Measurements from ENCODE around the gene TECRL. TPM values are rescaled to one million over a fixed set of nuclear protein-coding genes. Genes with fewer than 3 reads are reported as not detected.

TECRL gene
- total and polyA plus RNA-seq, 7 donors: 5.0 to 65.0 (median 47.9) TPM

- ATAC-seq: no peak
- no peaks in the 10 kb centered on the region for H3K4me1 ChIP-seq
- TF ChIP-seq CTCF (IDR thresholded peaks at IDR 0.05): no peak
- H3K27me3 ChIP-seq (ENCODE audit: insufficient read depth in 3 of 3, low read length in 2 of 3): no peaks in the 10 kb centered on the region
- H3K36me3 ChIP-seq (ENCODE audit: insufficient read depth in 1 of 2, low read depth in 1 of 2): no peaks in the 10 kb centered on the region
- WGBS, 3 donors: 83 to 92% (median 87%) methylated on average over 1 of the region's 1 CpG
- no peaks in the 10 kb centered on the region for H3K9me3 ChIP-seq
- DNase-seq: no peak
- intact Hi-C loops (cut with DNase I): no loop called here
- H3K4me3 ChIP-seq: no peak overlapping the region
- no peak overlapping the region for H3K27ac ChIP-seq
These were observed 21.0 kb downstream of the TECRL start for GRCh38 chr4:64388252-64388651.

GRCh38 chr4:64385220-64385619 is 24.0 kb downstream of the TECRL start:
- intact Hi-C loops (cut with DNase I): no loop called here
- Histone ChIP-seq H3K27me3 (ENCODE audit: insufficient read depth in 3 of 3, low read length in 2 of 3) (no peaks in the 10 kb centered on the region), H3K4me1 (no peaks in the 10 kb centered on the region), H3K36me3 (ENCODE audit: insufficient read depth in 1 of 2, low read depth in 1 of 2) (no peaks in the 10 kb centered on the region), H3K9me3 (no peaks in the 10 kb centered on the region), H3K27ac (no peak overlapping the region), H3K4me3 (no peak overlapping the region)
- TF ChIP-seq CTCF (IDR thresholded peaks at IDR 0.05): no peak
- WGBS, 3 donors: 50 to 72% (median 63%) methylated on average over 1 of the region's 1 CpG
- DNase-seq: peak in 1 of 2 donors; percentile 30
- ATAC-seq: peak in 1 of 4 donors; percentile 46

GRCh38 chr4:64384237-64385203 is 24.7 kb downstream of the TECRL start:
- DNase-seq: peak in 1 of 2 donors; percentile 31
- Histone ChIP-seq H3K27me3 (ENCODE audit: insufficient read depth in 3 of 3, low read length in 2 of 3) (no peaks in the 10 kb centered on the region), H3K4me1 (no peaks in the 10 kb centered on the region), H3K9me3 (no peaks in the 10 kb centered on the region), H3K27ac (no peak overlapping the region), H3K36me3 (ENCODE audit: insufficient read depth in 1 of 2, low read depth in 1 of 2) (no peaks in the 10 kb centered on the region), H3K4me3 (no peak overlapping the region)
- TF ChIP-seq CTCF (IDR thresholded peaks at IDR 0.05): no peak
- WGBS, 3 donors: 89 to 93% (median 89%) methylated on average over 1 of the region's 1 CpG
- intact Hi-C loops (cut with DNase I): no loop called here
- ATAC-seq: no peak

GRCh38 chr4:64368741-64369140 is 40.5 kb downstream of the TECRL start:
- H3K27ac ChIP-seq: no peak overlapping the region
- 73 to 88% (median 77%) methylated on average over 1 of the region's 1 CpG for WGBS, 3 donors

More at GRCh38 chr4:64368741-64369140, 40.5 kb downstream of the TECRL start:
- no peaks in the 10 kb centered on the region for H3K36me3 ChIP-seq (ENCODE audit: insufficient read depth in 1 of 2, low read depth in 1 of 2)
- peaks cover 6% of the 10 kb centered on the region for H3K9me3 ChIP-seq
- no peaks in the 10 kb centered on the region for H3K4me1 ChIP-seq
- ATAC-seq (no peak), DNase-seq (no peak)
- TF ChIP-seq CTCF (IDR thresholded peaks at IDR 0.05): no peak
- intact Hi-C loops (cut with DNase I): no loop called here
- no peak overlapping the region for H3K4me3 ChIP-seq
- no peaks in the 10 kb centered on the region for H3K27me3 ChIP-seq (ENCODE audit: insufficient read depth in 3 of 3, low read length in 2 of 3)

Data from psoas muscle (tissue), 8 donors.